ENCODE data around the gene SPSB4.

DNA sequence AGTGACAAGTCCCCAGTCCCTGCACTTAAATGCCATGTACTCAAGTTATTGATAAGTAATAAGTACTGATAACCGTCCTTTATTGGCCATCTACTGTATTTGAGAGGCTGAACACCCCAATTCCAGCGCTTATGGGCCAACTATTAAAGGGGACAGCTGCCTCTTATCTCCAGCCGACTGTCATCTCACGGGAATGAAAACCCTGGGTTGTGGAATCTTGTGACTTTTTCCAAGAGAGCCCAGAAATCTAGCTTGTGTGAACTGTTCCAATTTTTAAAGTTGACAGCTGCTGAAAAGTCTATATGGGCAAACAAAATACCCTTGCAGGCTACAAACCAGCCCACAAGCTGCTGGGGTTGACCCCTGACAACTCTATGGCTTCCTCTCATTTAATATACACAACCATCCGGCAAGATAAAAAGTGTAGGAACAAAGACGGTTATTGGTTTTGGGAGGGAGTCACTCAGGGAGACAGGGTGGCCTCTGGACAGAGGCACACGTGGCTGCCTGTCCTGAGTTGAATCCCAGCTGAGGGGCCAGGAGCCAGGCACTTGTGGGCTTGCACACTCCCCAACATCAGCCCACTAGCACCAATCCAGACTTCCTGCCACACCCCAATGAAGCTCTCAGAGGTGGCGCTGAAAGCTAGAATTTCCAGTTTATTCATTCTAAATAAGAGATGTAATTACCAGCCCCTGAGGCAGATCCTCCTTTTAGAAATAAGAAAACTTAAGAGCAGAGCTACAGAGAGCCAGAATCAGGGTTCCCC lies 16.2 kb downstream of the SPSB4 start:
- no peak for TF ChIP-seq POLR2A (IDR thresholded peaks at IDR 0.05; ENCODE audit: insufficient read depth in 1 of 2, low read depth in 2 of 2, low read length in 2 of 2)
- TF ChIP-seq GPN1 (CRISPR knock-in tag; IDR thresholded peaks at IDR 0.05; ENCODE audit: borderline replicate concordance) = no peak
- TF ChIP-seq SP1 (IDR thresholded peaks at IDR 0.05) = no peak
- TF ChIP-seq SP1 (CRISPR knock-in tag; IDR thresholded peaks at IDR 0.05) = no peak
- TF ChIP-seq, protein P1, sequence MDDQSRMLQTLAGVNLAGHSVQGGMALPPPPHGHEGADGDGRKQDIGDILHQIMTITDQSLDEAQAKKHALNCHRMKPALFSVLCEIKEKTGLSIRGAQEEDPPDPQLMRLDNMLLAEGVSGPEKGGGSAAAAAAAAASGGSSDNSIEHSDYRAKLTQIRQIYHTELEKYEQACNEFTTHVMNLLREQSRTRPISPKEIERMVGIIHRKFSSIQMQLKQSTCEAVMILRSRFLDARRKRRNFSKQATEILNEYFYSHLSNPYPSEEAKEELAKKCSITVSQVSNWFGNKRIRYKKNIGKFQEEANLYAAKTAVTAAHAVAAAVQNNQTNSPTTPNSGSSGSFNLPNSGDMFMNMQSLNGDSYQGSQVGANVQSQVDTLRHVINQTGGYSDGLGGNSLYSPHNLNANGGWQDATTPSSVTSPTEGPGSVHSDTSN (CRISPR knock-in tag; IDR thresholded peaks at IDR 0.05; ENCODE audit: borderline replicate concordance) = no peak
- TF ChIP-seq, protein P2, sequence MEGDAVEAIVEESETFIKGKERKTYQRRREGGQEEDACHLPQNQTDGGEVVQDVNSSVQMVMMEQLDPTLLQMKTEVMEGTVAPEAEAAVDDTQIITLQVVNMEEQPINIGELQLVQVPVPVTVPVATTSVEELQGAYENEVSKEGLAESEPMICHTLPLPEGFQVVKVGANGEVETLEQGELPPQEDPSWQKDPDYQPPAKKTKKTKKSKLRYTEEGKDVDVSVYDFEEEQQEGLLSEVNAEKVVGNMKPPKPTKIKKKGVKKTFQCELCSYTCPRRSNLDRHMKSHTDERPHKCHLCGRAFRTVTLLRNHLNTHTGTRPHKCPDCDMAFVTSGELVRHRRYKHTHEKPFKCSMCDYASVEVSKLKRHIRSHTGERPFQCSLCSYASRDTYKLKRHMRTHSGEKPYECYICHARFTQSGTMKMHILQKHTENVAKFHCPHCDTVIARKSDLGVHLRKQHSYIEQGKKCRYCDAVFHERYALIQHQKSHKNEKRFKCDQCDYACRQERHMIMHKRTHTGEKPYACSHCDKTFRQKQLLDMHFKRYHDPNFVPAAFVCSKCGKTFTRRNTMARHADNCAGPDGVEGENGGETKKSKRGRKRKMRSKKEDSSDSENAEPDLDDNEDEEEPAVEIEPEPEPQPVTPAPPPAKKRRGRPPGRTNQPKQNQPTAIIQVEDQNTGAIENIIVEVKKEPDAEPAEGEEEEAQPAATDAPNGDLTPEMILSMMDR (CRISPR knock-in tag; IDR thresholded peaks at IDR 0.05) = no peak
